Testis (tissue), 5 donors: ENCODE results near the gene SOCS2. TPM values are rescaled to one million over a fixed set of nuclear protein-coding genes. Genes with fewer than 3 reads are reported as not detected.

Experiments
- DNase-seq: peaks from one replicate; pipeline ENCODE4 v3.0.0-alpha.2; 2019
- H3K27ac ChIP-seq, 2 donors: fragments of 200-600 bp; sonication (generic); one replicate each; pipeline ENCODE4 v1.5.1; 2019
- H3K27me3 ChIP-seq: fragments of 200-600 bp; sonication (generic); one replicate; pipeline ENCODE4 v1.5.1; 2019
- H3K36me3 ChIP-seq: fragments of 200-600 bp; sonication (generic); one replicate; pipeline ENCODE4 v1.5.1; 2017; ENCODE audit warnings: low read depth; ENCODE audit errors: missing control alignments
- H3K4me1 ChIP-seq: fragments of 200-600 bp; sonication (generic); one replicate; pipeline ENCODE4 v1.5.1; 2019
- H3K4me3 ChIP-seq, 2 donors: fragments of 200-600 bp; sonication (generic); one replicate each; pipeline ENCODE4 v1.5.1; 2017 to 2019
- H3K9me3 ChIP-seq: fragments of 200-600 bp; sonication (generic); one replicate; pipeline ENCODE4 v1.5.1; 2017
- CTCF ChIP-seq, 3 experiments: fragments of 450-650 bp in 2 of 3; fragments of 200-600 bp in 1 of 3; sonication (generic) in 1 of 3; IDR thresholded peaks; one replicate each; pipeline ENCODE4 v1.5.1; 2016 to 2019; ENCODE audit warnings: antibody characterized with exemption in 3 of 3, mild to moderate bottlenecking in 2 of 3, moderate library complexity in 1 of 3
- POLR2A ChIP-seq: fragments of 450-650 bp; IDR thresholded peaks from one replicate; pipeline ENCODE4 v1.6.1; 2017; ENCODE audit warnings: antibody characterized with exemption, mild to moderate bottlenecking, moderate library complexity
- WGBS, 2 donors: methylation state at CpG; one replicate each; pipeline ENCODE4 v1.1.5; 2018; 5-methylcytosine and 5-hydroxymethylcytosine counted together
- intact Hi-C: fragments of 100-400 bp; cut with DNase I; formaldehyde crosslinking; loops from one replicate; pipeline ENCODE4 v1.15.1; 2023; ENCODE audit warnings: low total_unique reads
- long read RNA-seq, 2 donors: transcript quantifications; one replicate each; lab custom pipeline, GENCODE V29; 2026
- polyA plus RNA-seq: library from polyadenylated mRNA; stranded (reverse); fragments of 350-450 nt; fragmentation: Illumina TruSeq; extraction: RNeasy Lipid Tissue Mini Kit (QIAGEN cat#74804); gene quantifications from one replicate; pipeline ENCODE4 v1.2.3, GENCODE V29; 2014; ENCODE audit warnings: low read depth, low replicate concordance; ENCODE audit not compliant: insufficient read depth
- total RNA-seq, 2 donors: library from RNA; depleted of rRNA; stranded (reverse); fragments of >200 nt; gene quantifications; one replicate each; pipeline ENCODE4 v1.2.3, GENCODE V29; 2016

Gene SOCS2
- total RNA-seq = 10 to 100 TPM; 19.3 to 25.4 TPM
- 24.1 TPM for polyA plus RNA-seq
- long read RNA-seq, donor 1, transcript SOCS2-206 (3 exons, 2,391 nt) = major isoform, 7 of 13 reads
- long read RNA-seq, donor 1, partial matches to known transcripts = 0 of 13 reads
- long read RNA-seq, donor 1, other reads (novel, unspliced or antisense) = 0 of 13 reads
- long read RNA-seq, donor 2, transcript SOCS2-202 (3 exons, 1,065 nt) = major isoform, 6 of 13 reads
- long read RNA-seq, donor 2, partial matches to known transcripts = 0 of 13 reads
- long read RNA-seq, donor 2, other reads (novel, unspliced or antisense) = 0 of 13 reads

GRCh38 chr12:93571925-93572711, at the start of gene SOCS2:
SOCS2 (plus strand) TSS chr12:93572675; CDS start chr12:93572898, 223 bp downstream.
- Histone ChIP-seq H3K27me3 (no peaks in the 10 kb centered on the region), H3K36me3 (no peaks in the 10 kb centered on the region), H3K4me1 (no peaks in the 10 kb centered on the region), H3K4me3 (peak within 1 kb of the TSS; percentile 64 to 74), H3K27ac (peak within 1 kb of the TSS; percentile 92 to 96), H3K9me3 (no peaks in the 10 kb centered on the region)
- WGBS, 2 donors = 0 to 1% methylated on average over 19 to 42 of the region's 59 CpGs
- DNase-seq = no peak
- intact Hi-C loops = loop anchor here (5.0 to 10.0 kb wide), 2 partner anchors 113 to 170 kb away; no protein-coding TSS in a partner anchor
- TF ChIP-seq POLR2A = no peak
- TF ChIP-seq CTCF (IDR thresholded peaks at IDR 0.05) = no peak

GRCh38 chr12:93524386-93525133, 47.9 kb upstream of the SOCS2 start:
- no peak for DNase-seq
- TF ChIP-seq CTCF (IDR thresholded peaks at IDR 0.05) (no peak), POLR2A (no peak)
- intact Hi-C loops = no loop called here

GRCh38 chr12:93526786-93527428, 45.6 kb upstream of the SOCS2 start:
- DNase-seq = no peak
- Histone ChIP-seq H3K27me3 (no peaks in the 10 kb centered on the region), H3K4me3 (no peak overlapping the region), H3K36me3 (no peaks in the 10 kb centered on the region), H3K4me1 (no peaks in the 10 kb centered on the region), H3K27ac (no peak overlapping the region), H3K9me3 (no peaks in the 10 kb centered on the region)
- intact Hi-C loops = no loop called here
- no peak for TF ChIP-seq POLR2A
- no peak for TF ChIP-seq CTCF (IDR thresholded peaks at IDR 0.05)
- 54 to 87% methylated on average over 4 of the region's 4 CpGs for WGBS, 2 donors

More at GRCh38 chr12:93524386-93525133, 47.9 kb upstream of the SOCS2 start:
- Histone ChIP-seq H3K4me3 (no peak overlapping the region), H3K4me1 (peaks cover 7% of the 10 kb centered on the region), H3K27ac (no peak overlapping the region), H3K27me3 (no peaks in the 10 kb centered on the region), H3K36me3 (no peaks in the 10 kb centered on the region), H3K9me3 (no peaks in the 10 kb centered on the region)
- WGBS, 2 donors = 70 to 75% methylated on average over 10 of the region's 10 CpGs

GRCh38 chr12:93530358-93530757, 42.1 kb upstream of the SOCS2 start:
- Histone ChIP-seq H3K27me3 (no peaks in the 10 kb centered on the region), H3K4me1 (no peaks in the 10 kb centered on the region), H3K36me3 (no peaks in the 10 kb centered on the region), H3K9me3 (no peaks in the 10 kb centered on the region), H3K27ac (no peak overlapping the region), H3K4me3 (no peak overlapping the region)
- no peak for DNase-seq
- 54% methylated on average over 5 of the region's 5 CpGs for WGBS, 2 donors
- intact Hi-C loops = no loop called here
- no peak for TF ChIP-seq POLR2A
- TF ChIP-seq CTCF (IDR thresholded peaks at IDR 0.05) = no peak
